Measurements from ENCODE around the gene GNAT3.

GNAT3 gene

DNA sequence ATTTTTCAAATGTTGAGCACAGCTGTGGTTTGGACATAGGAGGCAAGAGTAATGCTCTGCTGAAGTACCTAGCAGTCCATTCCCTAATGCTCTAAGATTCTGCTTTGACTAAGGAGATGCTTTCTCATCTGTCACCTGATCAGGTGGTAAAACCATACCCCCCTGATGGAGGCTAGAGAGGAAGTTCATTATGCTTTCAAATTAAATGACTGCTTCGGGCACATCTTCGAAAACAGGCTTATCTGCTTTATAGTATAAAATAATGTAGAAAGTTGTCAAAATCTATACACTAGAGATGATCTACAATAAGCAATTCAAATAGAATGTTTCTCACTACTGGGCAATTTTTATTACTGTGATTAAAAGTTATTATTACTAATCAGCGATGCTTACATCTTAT, at the start of gene GNAT3:
Gene GNAT3, minus strand, starts transcription at position 101 of the 400 bp plus-strand sequence. CDS start 138 bp downstream, outside the sequence.
- DNase-seq, result no peak

- no peak for DNase-seq
Measured at GRCh38 chr7:80558116-80558515, 46.3 kb upstream of the GNAT3 start.

GRCh38 chr7:80552031-80552694, 40.3 kb upstream of the GNAT3 start:
- no peak for DNase-seq

DNA sequence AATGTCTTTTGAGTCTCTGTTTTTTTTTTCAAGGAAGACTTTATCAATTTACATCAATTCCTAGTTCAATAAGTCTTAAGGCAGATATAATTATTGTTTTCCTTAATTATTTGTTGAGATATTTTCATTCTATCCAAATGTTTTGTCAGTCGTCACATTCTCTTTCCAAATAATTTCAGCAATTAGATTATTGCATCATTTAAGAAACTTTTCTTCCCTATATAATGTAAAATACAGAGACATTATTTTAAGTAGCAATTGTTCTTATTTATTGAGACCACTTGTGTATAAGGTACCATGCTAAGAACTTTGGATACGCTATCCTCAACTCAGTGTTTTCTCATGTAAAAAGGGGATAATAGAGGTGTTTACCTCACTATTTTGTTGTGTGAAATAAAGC, 38.1 kb upstream of the GNAT3 start:
- no peak for DNase-seq

DNA sequence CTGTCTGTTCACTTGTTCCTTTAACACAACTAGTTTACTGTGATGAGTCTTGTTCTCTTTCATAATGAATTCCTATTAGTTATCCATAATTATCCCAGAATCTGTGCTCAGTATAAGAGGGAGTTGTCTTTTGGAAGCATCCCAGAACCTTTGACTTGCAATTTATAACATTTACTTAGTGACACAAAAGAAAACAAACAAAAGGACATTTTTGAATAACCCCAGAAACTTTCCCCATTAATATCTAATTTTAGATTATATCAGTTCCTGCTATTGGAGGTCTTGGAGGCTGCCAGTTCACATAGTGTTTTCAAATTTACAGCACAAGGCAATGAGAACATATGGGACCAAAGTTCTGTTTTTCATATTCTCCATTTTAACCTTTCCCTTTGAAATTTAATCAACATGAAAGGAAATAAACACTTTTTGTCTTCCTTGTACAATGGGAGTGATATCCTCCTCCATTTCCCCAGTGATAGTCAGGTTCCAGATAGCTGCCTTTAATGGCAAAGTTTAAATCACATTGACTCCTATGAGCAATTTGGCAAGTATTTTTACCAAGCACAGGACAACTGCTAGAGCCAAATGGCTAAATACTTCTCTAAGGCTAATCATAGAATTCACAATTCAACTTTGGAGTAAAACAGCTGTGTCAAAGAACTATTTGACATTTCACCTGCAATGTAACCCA, 37.1 kb upstream of the GNAT3 start:
- DNase-seq, result no peak

DNA sequence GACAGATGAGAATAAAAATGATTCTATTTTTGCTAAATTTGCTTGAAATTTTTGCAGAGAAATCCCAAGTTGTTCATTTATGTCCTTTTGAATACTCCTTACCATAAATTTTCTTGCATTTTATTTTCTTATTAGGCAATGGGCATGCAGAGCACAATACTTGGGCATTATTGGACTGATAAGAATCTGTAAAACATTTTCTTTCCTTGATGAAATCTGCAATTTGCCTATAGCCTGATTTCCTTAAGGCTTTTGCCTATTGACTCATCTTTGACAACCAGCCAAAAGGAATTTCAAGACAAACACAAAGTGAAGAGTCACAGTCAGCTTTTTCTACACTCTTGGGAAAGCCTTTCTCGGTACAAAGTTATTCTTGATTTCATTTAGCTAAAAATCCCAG, 30.5 kb upstream of the GNAT3 start:
- DNase-seq, result no peak

DNA sequence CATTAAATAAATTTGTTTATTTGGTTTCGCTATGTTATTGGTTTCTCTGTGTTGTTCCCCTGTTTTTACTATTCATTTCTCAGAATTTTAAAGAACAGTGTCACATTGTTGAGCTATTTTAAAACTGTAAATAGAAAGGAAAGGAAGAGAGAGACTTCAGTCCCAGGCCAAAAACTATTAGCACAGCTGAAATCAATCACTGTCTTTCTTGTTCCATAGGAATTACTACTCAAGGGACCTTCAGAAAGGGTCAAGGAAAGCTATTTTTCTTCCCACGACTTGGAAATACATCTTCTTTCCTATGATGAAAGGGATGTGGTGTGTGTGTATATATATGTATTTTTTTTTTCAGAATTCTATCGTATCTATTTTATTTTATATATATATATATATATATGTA, 29.0 kb upstream of the GNAT3 start:
- DNase-seq, result no peak

- DNase-seq, result no peak
Measured at GRCh38 chr7:80537091-80537490, 25.2 kb upstream of the GNAT3 start.

DNA sequence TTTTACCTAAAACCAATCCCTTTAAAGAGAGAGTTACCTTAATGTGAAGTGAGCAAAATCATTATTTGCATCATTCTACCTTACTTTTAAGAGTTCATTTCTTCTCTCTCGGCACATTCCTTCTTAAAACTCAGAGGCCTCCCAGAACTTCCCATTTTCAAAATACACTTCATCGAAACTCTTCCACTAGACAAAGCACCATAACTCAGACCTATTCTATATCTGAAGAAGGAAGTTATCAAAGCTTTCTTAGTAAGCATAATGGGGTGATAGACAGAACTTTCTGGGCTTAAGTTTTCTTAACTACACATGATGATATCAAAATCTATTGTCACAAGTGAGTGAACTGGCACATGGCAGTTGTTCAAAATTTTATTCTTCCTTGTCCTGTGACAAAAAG, 24.6 kb upstream of the GNAT3 start:
- no peak for DNase-seq

DNA sequence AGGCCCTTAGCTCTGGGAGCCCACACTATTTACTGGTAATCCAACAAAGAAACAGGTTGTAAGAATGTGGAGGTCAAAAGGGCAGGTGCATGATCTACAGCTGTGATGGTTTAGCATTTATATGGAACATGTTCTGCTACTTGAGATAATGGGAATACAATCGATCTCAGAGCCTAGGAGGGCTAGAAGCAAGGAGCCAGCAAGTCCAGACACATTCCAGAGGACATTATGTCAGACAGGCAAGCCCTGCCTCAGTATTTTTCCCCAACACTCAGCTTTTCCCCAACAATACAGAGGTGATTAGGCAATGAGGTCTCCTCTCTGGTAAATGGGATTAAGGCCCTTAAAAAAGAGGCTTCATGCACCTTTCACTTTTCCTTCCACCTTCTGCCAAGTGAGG, 21.4 kb upstream of the GNAT3 start:
- no peak for DNase-seq

DNA sequence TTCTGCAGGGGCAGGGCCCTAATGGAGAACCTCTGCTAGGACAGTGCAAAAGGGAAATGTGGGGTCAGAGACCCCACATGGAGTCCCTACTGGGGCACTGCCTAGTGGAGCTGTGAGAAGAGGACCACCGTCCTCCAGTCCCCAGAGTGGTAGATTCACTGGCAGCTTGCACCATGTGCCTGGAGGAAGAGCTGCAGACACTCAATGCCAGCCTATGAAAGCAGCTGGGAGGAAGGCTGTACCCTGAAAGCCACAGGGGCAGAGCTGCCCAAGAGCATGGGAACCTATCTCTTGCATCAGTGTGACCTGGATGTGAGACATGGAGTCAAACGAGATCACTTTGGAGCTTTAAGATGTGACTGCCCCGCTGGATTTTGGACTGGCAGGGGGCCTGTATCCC, 20.3 kb upstream of the GNAT3 start:
- DNase-seq, result no peak

- DNase-seq, result no peak
Measured at GRCh38 chr7:80530136-80530535, 18.3 kb upstream of the GNAT3 start.

GRCh38 chr7:80529362-80529761, 17.5 kb upstream of the GNAT3 start:
- DNase-seq, result no peak

DNA sequence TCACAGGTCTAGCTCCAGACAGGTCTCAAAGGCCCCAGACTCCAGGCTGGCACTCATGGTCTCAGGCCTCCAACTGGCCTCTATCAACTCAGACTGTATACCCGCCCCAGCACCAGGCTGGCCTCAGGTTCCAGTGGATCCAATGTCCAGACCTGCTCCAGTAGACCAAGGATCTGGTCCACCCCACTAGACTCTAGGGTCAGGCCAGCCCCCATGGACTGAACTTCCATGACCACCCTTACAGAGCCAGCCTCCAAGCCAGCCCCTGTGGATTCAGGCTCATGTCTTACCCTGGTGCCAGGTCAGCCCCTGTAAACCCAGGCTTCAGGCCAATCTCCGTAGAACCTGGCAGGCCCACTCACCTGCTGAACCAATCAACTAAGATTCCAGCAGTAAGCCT, 16.8 kb upstream of the GNAT3 start:
- DNase-seq, result no peak

DNA sequence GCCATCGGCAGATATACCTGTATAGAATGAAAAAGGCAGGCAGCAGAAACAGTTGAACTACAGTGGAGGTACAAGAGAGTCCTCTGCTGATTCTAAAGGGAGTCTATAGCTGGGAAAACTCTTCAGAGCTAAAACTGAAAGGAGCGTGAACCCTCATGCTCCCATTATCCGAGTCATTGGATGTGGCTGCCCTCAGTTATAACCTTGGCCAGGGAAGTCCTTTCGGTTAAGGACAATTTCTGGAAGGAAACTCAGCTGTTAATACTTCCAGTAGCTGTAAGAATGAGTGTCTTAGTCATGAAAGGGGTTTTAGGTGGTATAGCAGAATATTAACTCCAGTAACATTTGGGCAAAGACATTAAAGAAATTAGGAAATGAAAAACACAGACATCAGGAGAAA, 14.6 kb upstream of the GNAT3 start:
- no peak for DNase-seq

DNA sequence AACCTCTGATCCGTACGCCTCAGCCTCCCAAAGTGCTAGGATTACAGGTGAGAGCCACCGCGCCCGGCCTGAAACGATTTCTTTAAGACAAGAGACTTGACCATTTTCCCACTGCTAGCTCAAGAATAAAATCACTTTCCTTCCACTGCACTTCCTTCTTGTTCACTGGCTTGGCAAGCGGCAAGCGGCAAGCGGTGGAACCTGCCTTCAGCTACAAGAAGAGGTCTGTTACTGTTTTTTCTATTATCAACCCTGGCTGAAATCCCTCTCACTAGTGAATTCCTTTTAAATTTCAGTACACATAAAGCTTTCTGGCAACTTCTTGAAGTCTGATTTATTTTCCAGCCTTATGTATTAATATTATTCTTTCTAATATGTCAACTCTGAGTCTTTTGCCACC, 12.8 kb upstream of the GNAT3 start:
- DNase-seq, result no peak

- no peak for DNase-seq
Measured at GRCh38 chr7:80521809-80522208, 9.9 kb upstream of the GNAT3 start.

DNA sequence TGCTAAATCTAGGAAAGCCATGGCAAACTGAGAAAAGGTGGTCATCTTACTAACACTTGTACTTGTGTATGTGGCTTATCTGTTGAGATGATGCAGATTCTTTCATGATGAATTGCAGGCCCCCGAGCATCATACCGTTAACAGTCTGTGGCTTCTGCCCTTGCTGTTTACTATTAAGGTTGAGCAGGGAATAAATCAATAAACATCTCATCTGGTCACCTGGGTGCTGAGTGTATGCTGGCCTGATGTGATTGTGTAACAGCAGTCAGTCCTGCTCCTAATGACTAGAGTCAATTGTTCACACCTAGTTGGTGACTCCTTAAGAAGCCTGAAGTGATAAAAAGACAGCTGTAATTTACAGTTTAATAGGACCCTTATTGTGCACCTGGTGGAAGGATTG, 8.3 kb upstream of the GNAT3 start:
- DNase-seq, result no peak

DNA sequence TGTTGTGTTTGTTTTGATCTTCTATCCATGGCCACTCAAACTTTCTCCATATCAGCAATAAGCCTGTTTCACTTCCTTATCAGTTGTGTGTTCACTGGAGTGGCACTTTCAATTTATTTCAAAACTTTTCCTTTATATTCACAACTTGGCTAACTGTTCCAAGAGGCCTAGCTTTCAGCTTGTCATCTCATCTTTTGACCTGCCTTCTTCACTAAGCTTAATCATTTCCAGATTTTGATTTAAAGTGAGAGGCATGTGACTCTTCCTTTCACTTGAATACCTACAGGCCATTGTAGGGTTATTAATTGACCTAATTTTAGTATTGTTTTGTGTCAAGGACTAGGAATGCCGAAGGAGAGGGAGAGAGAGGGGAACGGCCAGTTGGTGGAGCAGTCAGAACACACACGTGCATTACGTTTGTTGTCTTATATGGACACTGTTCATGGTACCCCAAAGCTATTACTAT, 5.5 kb upstream of the GNAT3 start:
- DNase-seq, result no peak

GRCh38 chr7:80515298-80515697, 3.4 kb upstream of the GNAT3 start:
- no peak for DNase-seq

DNA sequence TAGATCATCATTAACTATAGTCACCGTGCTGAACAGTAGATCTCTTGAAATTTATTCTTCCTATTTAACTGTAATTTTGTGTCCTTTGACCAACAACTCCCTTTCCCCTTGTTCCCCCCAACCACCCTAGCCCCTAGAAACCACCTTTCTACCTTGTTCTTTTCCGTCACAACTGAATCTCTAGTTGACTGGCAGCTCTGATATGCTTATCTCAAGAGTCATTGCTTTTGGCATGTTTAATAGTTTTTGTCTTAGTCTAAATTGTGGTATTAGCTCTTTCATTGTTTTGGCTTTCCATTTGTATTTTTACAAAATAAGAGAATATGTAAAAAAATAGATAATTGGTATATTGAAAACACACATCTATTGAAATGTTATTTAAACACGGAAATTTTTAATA, 1.8 kb downstream of the GNAT3 start:
- no peak for DNase-seq

DNA sequence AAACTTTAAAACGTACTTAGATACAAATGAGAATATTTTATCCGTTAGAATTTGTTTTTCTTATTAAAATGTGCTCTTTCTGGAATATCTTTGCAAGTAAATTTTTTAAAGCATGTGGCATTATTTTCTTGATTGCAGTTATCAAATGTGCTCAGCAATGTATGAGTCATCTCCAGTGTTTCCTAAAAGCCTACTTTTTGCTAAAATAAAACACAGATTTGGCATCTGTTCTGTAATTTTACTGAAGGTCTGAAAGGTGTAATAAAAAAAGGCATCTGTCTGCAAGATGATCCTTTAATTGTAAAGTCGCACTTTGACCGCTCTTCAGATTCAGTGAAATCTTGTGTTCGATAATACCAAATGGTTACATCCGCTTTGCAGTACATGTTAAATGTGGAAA, 3.4 kb downstream of the GNAT3 start:
- DNase-seq, result no peak

DNA sequence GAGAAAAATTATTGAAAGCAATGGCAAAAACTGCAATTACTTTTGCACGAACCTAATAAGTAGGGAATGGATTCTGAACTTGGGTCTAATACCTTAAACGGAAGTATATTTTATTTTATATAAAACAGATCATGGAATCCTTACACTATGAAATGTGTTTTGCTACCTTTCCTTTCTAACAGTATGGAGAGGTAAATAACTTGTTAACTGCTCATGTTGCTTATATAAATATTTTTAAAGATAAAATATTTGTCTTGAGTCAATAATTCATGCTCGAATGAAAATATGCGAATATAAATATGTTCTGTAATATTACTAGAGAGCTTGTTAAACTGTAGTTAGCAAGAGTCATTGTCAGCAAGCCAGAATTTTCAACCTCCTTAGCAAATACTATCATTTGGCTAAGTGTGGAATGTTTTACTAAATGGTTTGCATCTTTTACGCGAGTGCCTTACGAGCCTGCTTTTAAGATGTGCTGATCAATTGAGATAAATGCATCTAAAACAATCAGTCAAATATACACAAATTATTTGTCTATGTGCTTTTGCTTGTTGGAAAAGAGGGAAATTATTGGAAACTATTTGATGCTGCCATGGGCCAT, 5.9 kb downstream of the GNAT3 start:
- no peak for DNase-seq

- no peak for DNase-seq
Measured at GRCh38 chr7:80500325-80500724, 11.5 kb downstream of the GNAT3 start.
